Measurements from ENCODE around the gene KLF1.
"Not testable (repeated sequence)": the region's sequence is repeated elsewhere in the genome, so short reads cannot be mapped to it uniquely, and the experiment has no call there.

Gene KLF1

DNA sequence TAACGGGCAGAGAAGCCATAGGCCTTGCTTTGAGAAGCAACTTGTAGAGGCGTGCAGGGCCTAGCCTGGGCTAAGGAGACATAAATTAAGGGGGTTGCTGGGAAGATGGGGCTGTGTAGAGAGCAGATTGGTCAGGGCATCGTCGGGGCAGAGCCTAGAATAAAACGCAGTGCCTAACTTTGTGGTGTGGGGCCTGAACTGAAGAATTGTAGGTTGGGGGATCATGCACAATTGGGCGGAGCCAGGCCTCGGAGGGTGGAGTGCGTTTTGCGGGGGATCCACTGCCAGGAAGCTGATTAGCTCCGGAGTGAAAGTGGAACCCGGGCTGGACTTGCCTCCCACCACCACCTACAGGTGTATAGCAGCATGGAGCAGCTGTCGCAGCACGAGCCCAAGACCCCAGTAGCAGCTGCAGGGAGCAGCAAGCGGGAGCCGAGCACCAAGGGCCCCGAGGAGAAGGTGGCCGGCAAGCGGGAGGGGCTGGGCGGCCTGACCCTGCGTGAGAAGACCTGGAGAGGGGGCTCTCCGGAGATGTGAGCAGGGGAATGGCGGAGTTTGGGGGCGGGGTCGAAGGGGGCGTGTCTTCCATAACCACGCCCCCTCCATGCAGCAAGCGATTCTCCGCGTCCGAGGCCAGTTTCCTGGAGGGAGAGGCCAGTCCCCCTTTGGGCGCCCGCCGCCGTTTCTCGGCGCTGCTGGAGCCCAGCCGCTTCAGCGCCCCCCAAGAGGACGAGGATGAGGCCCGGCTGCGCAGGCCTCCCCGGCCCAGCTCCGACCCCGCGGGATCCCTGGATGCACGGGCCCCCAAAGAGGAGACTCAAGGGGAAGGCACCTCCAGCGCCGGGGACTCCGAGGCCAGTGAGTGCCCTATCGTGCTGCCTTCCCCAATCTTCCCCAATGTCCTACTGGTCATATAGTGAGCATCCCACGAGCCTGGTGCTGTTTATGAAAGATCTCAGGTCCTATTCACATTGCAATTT is 19.6 kb downstream of the KLF1 start:
- DNase-seq (ENCODE audit: low read depth), result peak; percentile 61

DNA sequence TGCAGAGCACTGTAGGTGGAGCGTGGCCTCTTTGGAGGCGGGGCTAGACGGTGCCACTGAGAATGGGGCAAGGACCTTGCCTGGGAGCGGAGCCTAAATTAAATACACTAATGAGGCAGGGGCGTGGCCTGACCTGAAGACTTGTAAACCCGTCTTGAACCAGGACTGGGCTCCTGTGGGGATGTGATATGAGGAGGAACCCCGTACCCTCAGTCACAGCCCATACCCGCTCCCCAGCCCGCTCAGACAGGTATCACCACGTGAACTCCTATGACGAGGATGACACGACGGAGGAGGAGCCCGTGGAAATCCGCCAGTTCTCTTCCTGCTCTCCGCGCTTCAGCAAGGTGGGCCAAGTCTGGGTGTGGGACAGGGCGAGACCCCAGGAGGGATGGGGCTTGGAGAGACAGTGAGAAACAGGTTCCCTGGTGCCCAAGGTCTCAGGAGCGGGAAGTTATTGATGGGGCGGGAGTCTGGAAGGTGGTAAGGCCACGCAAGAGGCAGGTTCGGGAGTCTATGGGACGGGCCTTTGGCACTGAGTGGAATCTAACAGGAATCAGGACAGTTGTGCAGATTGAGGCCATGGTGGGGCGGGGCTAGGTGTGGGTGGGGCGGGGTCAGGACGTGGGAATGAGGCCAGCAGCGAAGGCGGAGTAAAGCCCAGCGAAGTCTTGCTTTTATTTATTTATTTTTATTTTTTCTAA is 20.4 kb downstream of the KLF1 start:
- no peak for DNase-seq (ENCODE audit: low read depth)

DNA sequence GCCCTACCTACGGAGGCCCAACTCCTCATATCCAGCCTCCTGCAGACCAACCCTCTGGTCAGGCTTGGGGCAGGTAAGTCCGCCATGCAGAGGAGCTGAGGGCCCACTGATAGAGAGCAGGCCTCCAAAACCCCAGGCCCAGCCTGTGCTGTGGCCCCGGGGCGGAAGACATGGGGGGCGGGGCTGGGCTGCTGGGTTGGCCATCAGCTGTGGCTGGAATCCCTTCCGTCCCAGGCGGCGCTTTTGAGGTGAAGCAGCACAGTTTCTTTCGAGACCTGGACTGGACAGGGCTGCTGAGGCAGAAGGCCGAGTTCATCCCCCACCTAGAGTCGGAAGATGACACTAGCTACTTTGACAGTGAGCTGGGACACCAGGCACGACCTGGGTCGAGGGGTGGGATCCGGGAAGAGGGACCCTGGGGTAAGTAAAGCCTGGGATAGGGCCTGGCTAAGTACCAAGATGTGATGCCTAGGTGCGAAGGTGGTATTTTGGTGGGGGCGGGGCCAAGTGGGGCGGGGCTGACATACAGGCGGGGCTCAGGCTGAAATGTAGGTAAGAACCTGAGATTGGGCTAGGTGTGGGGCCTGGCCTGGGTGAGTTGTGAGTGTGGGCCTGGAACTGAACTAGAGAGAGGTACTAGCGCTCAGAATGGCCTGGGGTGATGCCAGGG is 21.1 kb downstream of the KLF1 start:
- DNase-seq (ENCODE audit: low read depth), result no peak

DNA sequence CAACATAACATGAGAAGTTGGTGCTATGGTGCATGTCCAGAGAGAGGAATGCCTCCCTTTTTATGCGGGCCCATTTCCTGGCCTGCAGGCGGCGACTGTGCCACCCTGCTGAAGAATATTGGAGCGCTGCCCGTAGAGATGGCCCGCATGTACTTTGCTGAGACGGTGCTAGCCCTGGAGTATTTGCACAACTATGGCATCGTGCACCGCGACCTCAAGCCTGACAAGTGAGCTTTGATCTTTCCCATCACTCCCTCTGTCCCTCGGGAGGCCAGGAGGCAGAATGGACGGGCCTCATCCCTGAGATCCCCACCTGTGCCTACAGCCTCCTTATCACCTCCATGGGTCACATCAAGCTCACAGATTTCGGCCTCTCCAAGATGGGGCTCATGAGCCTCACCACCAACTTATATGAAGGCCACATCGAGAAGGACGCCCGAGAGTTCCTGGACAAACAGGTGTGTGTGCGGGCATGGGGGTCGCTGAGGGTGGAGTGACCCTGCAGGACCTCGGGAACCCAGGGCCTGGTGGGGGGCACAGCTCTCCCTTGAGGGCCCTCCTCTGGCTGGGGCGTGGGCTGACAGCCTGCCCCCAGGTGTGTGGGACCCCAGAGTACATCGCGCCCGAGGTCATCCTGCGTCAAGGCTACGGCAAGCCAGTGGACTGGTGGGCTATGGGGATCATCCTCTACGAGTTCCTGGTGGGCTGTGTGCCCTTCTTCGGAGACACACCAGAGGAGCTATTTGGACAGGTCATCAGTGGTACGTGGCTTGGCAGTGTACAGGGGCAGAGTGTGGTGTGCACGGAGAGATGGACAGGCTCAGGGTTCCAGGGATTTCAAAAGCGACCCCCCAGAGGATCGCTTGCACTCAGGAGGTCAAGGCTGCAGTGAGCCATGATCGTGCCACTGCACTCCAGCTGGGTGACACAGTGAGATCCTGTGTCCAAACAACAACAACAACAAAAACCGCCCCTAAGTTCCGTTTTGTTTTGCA is 22.0 kb downstream of the KLF1 start:
- no peak for DNase-seq (ENCODE audit: low read depth)

DNA sequence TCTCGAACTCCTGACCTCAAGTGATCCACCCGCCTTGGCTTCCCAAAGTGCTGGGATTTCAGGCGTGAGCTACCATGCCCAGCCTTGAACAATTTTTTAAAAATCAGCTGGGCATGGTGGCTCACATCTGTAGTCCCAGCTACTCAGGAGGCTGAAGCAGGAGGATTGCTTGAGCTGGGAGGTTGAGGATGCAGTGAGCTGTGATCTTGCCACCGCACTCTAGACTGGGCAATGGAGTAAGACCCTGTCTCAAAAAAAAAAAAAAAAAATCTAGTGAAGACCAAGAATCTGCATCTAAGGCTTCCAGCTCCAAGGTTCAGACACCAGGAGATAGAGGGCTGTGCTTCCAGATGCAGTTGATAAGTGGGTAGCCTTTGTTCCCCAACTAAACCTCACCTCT is 22.9 kb downstream of the KLF1 start:
- DNase-seq (ENCODE audit: low read depth), result no peak

DNA sequence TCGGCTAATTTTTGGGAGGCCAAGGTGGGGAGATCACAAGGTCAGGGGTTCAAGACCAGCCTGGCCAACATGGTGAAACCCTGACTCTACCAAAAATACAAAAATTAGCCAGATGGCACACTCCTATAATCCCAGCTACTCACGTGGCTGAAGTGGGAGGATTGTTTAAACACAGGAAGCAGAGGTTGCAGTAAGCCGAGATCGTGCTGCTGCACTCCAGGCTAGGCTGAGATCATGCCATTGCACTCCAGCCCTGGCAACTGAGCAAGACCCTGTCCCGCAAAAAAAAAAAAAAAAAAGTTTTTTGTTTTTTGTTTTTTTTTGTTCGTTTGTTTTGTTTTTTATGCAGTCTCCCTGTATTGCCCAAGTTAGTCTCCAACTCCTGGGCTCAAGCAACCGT is 27.5 kb downstream of the KLF1 start:
- no peak for DNase-seq (ENCODE audit: low read depth)

DNA sequence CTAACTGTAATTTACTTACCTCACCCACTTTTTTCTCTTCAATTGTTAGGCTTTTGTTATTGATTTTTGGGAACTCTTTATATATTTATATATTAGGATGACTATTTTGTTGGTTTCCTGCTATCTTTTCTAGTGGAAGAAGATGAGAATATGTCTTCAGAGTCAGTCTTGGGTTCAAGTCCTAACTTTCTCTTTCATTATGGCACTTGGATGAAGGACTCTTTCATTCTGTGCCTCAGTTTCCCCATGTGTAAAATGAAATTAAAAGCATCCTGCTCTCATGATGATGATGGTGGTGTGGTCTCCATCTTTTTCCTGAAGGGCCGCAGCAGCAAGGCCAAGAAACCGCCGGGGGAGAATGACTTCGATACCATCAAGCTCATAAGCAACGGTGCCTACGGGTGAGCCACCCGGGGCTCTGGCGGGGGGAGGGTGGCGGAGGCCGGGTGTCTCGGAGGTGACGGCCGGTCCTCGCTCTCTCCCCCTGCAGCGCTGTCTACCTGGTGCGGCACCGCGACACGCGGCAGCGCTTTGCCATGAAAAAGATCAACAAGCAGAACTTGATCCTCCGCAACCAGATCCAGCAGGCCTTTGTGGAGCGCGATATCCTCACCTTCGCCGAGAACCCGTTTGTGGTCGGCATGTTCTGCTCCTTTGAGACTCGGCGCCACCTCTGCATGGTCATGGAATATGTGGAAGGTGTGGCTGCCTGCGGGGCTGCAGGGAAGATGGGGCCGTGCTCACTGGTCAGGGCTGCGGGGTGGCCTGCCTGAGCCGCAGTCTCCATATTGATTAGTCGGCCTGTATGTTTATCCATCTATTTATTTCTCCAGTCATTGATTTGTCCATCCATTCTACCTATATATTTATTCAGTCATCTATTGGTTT is 28.7 kb downstream of the KLF1 start:
- no peak for DNase-seq (ENCODE audit: low read depth)

DNA sequence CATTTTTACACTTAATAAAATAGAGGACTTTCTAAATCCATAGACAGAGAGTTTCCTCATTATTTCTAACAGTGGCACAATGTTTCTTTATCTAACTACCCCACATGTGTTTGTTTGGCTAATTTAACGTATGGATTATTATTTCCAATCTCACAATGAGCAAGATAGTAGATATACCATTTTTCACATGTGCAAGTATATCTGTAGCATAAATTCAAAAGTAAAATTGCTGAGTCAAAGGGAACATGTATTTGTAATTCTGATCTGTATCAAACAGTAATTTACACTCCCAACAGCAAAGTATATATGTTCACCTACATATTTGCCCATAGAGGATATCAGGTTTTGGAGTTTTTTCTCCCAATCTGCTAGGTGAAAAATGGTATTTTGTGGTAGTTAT is 30.3 kb downstream of the KLF1 start:
- no peak for DNase-seq (ENCODE audit: low read depth)

DNA sequence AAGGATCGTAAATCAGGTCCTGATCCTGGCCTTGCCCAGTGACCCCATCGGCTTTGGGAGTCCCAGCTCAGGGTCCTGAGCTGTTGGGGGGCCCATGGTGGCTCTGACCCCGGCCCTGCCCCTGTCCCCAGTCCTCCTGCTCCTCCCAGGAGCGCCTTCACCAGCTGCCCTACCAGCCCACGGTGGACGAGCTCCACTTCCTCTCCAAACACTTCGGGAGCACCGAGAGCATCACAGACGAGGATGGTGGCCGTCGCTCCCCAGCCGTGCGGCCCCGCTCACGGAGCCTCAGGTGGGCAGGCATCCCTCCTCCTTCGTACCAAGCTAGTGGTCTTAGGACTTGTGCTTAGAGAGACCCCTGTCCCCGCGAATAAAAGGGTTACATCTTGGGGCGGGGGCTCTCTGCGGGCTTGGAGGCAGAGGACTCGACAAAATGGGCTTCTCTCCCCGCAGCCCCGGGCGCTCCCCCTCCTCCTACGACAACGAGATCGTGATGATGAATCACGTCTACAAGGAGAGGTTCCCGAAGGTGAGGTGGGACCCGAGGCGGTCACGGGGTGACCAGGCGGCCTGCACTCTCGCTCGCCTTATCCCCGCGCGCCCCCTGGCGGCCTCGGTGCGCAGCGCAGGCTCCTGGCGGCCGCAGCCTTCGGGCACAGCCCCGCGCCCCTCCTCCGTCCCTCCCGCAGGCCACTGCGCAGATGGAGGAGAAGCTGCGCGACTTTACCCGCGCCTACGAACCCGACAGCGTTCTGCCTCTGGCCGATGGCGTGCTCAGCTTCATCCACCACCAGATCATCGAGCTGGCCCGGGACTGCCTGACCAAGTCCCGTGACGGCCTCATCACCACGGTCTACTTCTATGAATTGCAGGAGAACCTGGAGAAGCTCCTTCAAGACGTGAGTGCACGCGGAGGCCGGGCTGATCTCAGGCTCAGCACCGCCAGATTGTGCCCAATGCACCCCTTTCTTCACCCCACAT is 39.6 kb downstream of the KLF1 start:
- DNase-seq (ENCODE audit: low read depth), result peak; percentile 82

DNA sequence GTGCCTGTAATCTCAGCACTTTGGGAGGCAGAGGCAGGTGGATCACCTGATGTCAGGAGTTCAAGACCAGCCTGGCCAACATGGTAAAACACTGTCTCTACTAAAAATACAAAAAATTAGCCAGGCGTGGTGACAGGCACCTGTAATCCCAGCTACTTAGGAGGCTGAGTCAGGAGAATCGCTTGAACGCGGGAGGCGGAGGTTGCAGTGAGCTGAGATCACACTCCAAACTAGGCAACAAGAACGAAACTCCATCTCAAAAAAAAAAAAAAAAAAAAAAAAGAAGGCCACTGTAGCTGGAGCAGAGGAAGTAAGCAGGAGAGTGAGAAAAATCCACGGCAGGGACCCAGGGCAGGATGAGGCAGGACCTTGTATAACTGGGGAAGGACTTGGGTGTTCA is 40.4 kb downstream of the KLF1 start:
- DNase-seq (ENCODE audit: low read depth), result not testable (repeated sequence)

DNA sequence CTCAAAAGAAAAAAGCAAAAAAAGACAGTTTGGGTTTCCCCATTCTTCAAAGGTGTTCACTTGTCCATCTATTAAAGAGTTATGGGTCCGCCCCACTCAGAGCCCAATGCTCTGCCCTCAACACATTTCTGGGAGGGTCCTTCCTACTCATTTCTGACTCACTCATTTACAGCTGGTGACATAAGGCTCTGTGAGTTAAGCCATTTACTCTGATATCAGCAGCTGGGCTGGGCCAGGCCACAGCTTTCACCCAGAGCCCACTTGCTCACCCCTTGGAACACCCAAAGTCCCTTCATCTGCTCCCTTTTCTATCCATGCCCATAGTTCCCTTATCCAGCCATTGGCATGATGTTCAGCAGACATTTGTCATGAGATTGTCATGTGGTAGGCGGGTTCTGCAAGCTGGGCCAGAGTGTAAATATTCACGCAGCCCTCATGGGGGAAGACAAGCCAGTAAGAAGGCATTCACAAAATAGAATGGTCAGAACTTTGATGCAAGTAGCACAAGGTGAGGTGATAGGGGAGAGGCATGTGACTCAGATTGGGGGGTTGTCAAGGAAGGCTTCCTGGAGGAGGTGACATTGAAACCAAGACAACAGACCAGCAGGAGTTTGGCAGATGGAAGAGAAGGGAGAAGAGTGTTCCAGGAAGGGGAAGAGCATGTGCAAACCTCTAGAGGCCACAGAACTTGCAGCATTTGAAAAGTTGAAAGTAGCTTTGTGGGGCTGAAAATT is 42.8 kb downstream of the KLF1 start:
- no peak for DNase-seq (ENCODE audit: low read depth)

DNA sequence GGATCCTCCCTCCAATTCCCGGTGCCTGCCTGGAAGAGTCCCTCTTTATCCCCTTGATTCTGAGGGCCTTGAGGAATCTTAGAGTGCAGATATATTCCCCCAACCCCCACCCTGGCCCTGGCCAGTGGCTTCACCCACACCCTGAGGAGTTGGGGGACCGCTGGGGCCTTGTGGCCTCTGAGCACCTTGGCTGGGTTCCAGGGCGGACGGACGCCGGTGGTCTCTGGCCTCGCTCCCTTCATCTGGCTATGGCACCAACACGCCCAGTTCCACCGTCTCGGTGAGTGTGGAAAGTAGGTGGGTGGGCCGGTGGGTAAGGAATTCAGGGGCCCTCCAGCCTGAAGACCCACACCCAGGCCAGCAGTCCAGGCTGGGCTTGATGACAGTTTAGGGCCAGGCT is 43.7 kb downstream of the KLF1 start:
- no peak for DNase-seq (ENCODE audit: low read depth)

DNA sequence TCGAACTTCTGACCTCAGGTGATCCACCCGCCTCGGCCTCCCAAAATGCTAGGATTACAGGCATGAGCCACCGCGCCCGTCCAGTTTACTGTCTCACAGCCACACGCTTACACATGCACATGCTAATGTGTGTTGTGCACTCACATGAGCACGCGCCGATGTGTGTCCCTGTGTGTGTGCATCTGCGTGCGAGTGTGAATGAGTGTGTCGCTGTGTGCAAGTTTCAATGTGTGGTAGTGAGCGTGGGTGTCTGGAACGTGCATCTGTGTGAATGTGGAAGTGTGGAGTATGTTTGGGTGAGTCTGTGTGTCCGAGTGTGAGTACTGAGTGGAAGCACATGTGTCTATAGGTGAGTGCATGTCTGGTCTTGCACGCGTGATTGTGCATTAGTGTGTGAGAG is 44.5 kb downstream of the KLF1 start:
- DNase-seq (ENCODE audit: low read depth), result no peak

DNA sequence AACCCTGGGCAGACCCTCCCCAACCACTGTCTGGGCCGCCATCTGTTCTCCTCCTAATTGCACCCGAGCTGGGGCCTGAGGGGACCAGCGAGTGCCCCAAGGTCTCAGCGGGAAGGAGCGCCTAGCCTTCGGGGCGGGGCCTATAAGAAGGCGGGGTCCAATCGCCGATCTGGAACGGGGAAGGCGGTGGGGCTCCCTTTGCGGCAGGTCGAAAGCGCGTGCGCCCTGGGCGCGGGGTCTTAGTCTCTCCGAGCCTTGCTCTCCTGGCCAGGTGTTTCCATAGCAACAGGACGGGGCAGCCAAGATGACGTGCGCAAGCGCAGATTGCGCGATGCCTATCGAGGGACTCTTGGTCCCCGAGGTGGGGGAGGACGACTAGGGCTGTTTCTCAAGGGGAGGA is 45.9 kb downstream of the KLF1 start:
- DNase-seq (ENCODE audit: low read depth), result no peak

DNA sequence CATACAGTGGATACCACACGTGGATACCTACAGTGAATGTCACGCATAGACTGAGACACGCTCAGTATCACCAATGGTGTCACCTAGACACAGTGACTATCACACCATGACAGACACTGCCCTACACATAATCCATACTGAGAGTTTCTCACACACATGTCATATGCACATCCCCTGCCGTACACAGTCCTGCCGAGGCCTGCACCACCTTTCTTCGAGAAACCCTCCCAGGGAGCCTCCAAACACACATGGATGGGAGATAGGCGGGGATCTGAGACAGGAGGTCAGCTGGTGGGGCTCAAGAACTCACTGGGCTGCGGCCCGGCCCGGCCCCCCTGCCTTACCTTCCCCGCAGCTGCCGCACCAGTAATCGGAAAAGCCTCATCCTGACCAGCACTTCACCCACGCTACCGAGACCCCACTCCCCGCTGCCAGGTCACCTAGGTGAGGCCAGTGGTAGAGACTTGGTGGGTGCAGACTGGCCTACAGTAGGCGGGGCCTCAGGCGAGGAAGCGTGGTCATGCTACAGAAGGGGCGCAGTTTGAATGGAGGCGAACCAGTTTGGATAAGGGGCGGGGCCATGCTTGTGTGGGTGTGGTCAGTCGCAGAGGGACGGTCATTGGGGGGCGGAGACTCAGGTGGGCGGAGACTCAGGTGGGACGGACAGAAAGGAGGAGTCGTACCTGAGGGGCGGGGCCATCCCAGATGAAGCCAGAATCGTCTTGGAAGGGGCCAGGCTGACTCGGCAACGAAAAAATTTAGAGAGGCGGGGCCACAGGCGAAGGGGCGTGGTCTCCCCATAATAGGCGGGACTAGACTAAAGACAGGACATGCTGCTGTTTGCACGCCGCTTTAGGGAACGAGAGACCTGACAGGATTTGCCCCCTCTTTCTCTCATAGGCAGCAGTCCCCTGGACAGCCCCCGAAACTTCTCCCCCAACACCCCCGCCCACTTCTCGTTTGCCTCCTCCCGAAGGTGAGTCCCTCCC is 46.6 kb downstream of the KLF1 start:
- DNase-seq (ENCODE audit: low read depth), result peak; percentile 30

DNA sequence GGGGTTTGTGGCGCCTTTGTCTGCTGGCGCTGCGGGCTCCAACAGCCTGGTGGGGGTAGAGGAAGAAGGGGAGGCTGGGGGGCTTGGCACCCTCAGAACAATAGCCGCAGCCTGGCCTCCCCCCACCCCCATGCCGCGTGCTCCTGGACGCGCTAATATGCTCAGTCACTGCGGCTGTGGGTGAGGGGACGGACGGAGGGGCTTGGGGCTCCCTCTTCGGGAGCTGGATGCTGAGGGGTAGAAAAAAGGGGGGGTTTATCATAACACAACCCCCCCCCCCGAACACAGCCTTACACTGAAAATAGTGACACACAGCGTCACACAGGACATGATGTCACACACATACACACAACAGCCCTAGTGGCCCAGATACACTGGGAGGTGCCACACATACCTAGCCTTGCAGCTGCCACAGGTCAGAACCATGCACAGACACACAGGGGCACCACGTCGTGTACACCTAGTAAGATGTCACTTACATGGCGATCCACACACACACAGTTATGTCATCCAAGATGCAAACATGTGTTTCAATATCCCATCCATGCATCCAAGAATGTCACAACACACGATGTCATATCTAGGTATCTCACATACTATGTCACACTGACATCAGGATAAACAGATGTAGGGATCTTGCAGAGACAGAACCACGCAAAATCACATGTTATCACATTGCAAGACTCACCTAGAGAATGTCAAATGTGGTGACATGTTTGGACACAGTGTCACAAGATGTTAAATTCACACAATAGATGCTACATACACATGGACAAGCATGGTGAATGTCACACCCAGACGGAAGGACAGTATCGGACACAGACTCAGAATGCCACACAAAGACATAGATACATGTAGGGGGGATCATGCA is 47.9 kb downstream of the KLF1 start:
- no peak for DNase-seq (ENCODE audit: low read depth)

Measured in activated T-cell treated with anti-CD3 and anti-CD28 coated beads for 24 hours (primary cell).